ENCODE data around the gene ACTN1. TPM values are rescaled to one million over a fixed set of nuclear protein-coding genes. Genes with fewer than 3 reads are reported as not detected.
A peak's percentile ranks its signal among the peaks of the same experiment; 100 is the strongest.

ACTN1 gene
- total and polyA plus RNA-seq, 11 donors = 48.4 to 252 (median 104) TPM

GRCh38 chr14:68982581-68982980 lies 3.5 kb upstream of the ACTN1 start:
- Histone ChIP-seq H3K27me3 (no peaks in the 10 kb centered on the region), H3K4me3 (no peak overlapping the region), H3K27ac (peak overlapping the region in 1 of 12 donors; percentile 19), H3K4me1 (peaks cover 0 to 14% (median 4%) of the 10 kb centered on the region in 12 donors), H3K9me3 (no peaks in the 10 kb centered on the region), H3K36me3 (no peaks in the 10 kb centered on the region)
- no peak for DNase-seq
- WGBS, 4 donors = 93 to 100% (median 98%) methylated on average over 2 of the region's 2 CpGs
- intact Hi-C loops (cut with DNase I) = loop anchor here in 2 of 10 donors (5.0 to 10.0 kb wide), 2 partner anchors 52 to 65 kb away; no protein-coding TSS in a partner anchor
- no peak for ATAC-seq
- no peak for TF ChIP-seq CTCF (IDR thresholded peaks at IDR 0.05)
- no peak for TF ChIP-seq POLR2A (IDR thresholded peaks at IDR 0.05)

GRCh38 chr14:68981539-68981976 lies 2.5 kb upstream of the ACTN1 start:
- peaks cover 0 to 25% (median 13%) of the 10 kb centered on the region in 12 donors for H3K4me1 ChIP-seq
- H3K4me3 ChIP-seq = no peak overlapping the region
- H3K27ac ChIP-seq = peak overlapping the region in 1 of 12 donors; percentile 98
- H3K36me3 ChIP-seq = no peaks in the 10 kb centered on the region
- intact Hi-C loops (cut with DNase I) = loop anchor here in 2 of 10 donors (5.0 to 10.0 kb wide), 2 partner anchors 53 to 66 kb away; no protein-coding TSS in a partner anchor
- TF ChIP-seq POLR2A (IDR thresholded peaks at IDR 0.05) (no peak), CTCF (IDR thresholded peaks at IDR 0.05) (no peak)
- H3K27me3 ChIP-seq = no peaks in the 10 kb centered on the region
- DNase-seq (no peak), ATAC-seq (no peak)
- no peaks in the 10 kb centered on the region for H3K9me3 ChIP-seq
- WGBS, 4 donors = 54 to 59% (median 59%) methylated on average over 7 of the region's 7 CpGs

- H3K27me3 ChIP-seq = no peaks in the 10 kb centered on the region
- peak overlapping the region in 1 of 12 donors; percentile 98 for H3K27ac ChIP-seq
- no peak overlapping the region for H3K4me3 ChIP-seq
- no peaks in the 10 kb centered on the region for H3K9me3 ChIP-seq
- ATAC-seq = no peak
- 80 to 93% (median 88%) methylated on average over 4 of the region's 4 CpGs for WGBS, 4 donors
- H3K4me1 ChIP-seq = peaks cover 0 to 29% (median 18%) of the 10 kb centered on the region in 12 donors
- DNase-seq = no peak
- no peaks in the 10 kb centered on the region for H3K36me3 ChIP-seq
- intact Hi-C loops (cut with DNase I) = loop anchor here in 2 of 10 donors (5.0 to 10.0 kb wide), 2 partner anchors 54 to 66 kb away; no protein-coding TSS in a partner anchor
- TF ChIP-seq CTCF (IDR thresholded peaks at IDR 0.05) = no peak
- no peak for TF ChIP-seq POLR2A (IDR thresholded peaks at IDR 0.05)
Measured at GRCh38 chr14:68981139-68981538, 2.0 kb upstream of the ACTN1 start.

GRCh38 chr14:68979722-68980451 lies 785 bp upstream of the ACTN1 start:
- no peak for TF ChIP-seq CTCF (IDR thresholded peaks at IDR 0.05)
- TF ChIP-seq POLR2A (IDR thresholded peaks at IDR 0.05) = no peak
- peak overlapping the region; percentile 85 to 100 (median 96) for H3K27ac ChIP-seq
- H3K36me3 ChIP-seq = peaks cover 0 to 9% (median 0%) of the 10 kb centered on the region in 9 donors
- 8 to 22% (median 9%) methylated on average over 23 to 44 of the region's 44 CpGs for WGBS, 4 donors
- no peaks in the 10 kb centered on the region for H3K27me3 ChIP-seq
- ATAC-seq (peak; percentile 5 to 25 (median 13)), DNase-seq (peak; percentile 49 to 75 (median 56))
- no peaks in the 10 kb centered on the region for H3K9me3 ChIP-seq
- peaks cover 11 to 41% (median 30%) of the 10 kb centered on the region in 12 donors for H3K4me1 ChIP-seq
- intact Hi-C loops (cut with DNase I) = loop anchor here in 9 of 10 donors (1.0 to 10.0 kb wide), 12 partner anchors 38 to 105 kb away; no protein-coding TSS in a partner anchor
- peak overlapping the region; percentile 72 to 100 (median 92) for H3K4me3 ChIP-seq
